Large intestine (tissue), 3 donors: ENCODE data around the gene GLT8D2. TPM values are rescaled to one million over a fixed set of nuclear protein-coding genes. Genes with fewer than 3 reads are reported as not detected.

Experiments used
- DNase-seq, 2 donors: peaks; one replicate each; pipeline versions ENCODE4 v3.0.0 to v3.0.0-alpha.2; 2013
- H3K27ac ChIP-seq: one replicate; pipeline ENCODE4 v1.5.1; 2013; ENCODE audit warnings: low read length
- H3K27me3 ChIP-seq: 2 replicates; pipeline ENCODE4 v1.6.1; 2013; ENCODE audit warnings: low read length; ENCODE audit not compliant: control insufficient read depth, insufficient read depth
- H3K36me3 ChIP-seq: 2 replicates; pipeline ENCODE4 v1.6.1; 2013; ENCODE audit warnings: low read length; ENCODE audit not compliant: control insufficient read depth, insufficient read depth
- H3K4me1 ChIP-seq: one replicate; pipeline ENCODE4 v1.6.1; 2013; ENCODE audit warnings: low read length; ENCODE audit not compliant: control insufficient read depth, insufficient read depth
- H3K4me3 ChIP-seq: one replicate; pipeline ENCODE4 v1.5.1; 2013; ENCODE audit warnings: low read length
- H3K9me3 ChIP-seq: one replicate; pipeline ENCODE4 v1.6.1; 2013; ENCODE audit warnings: mild to moderate bottlenecking, low read depth, low read length, moderate library complexity; ENCODE audit not compliant: control insufficient read depth
- WGBS: methylation state at CpG from one replicate; pipeline ENCODE4 v1.1.5; 2013; ENCODE audit warnings: low lambda C conversion rate; ENCODE audit not compliant: insufficient coverage; 5-methylcytosine and 5-hydroxymethylcytosine counted together
- polyA plus RNA-seq: library from polyadenylated mRNA; unstranded; fragments of 120-200 nt; gene quantifications from one replicate; pipeline ENCODE4 v1.2.1, GENCODE V29; 2013

GLT8D2 gene
- polyA plus RNA-seq, 1 donor = 15.2 TPM

GRCh38 chr12:103978384-103978982 lies 71.5 kb downstream of the GLT8D2 start:
- Histone ChIP-seq H3K4me3 (no peak overlapping the region), H3K9me3 (no peaks in the 10 kb centered on the region), H3K4me1 (no peaks in the 10 kb centered on the region), H3K27me3 (no peaks in the 10 kb centered on the region), H3K36me3 (peaks cover 45% of the 10 kb centered on the region), H3K27ac (no peak overlapping the region)
- 100% methylated on average over 1 of the region's 4 CpGs for WGBS
- no peak for DNase-seq

GRCh38 chr12:103975368-103975767 lies 74.6 kb downstream of the GLT8D2 start:
- Histone ChIP-seq H3K4me1 (no peaks in the 10 kb centered on the region), H3K27me3 (no peaks in the 10 kb centered on the region), H3K36me3 (peaks cover 35% of the 10 kb centered on the region), H3K4me3 (no peak overlapping the region), H3K9me3 (no peaks in the 10 kb centered on the region), H3K27ac (no peak overlapping the region)
- WGBS = 71% methylated on average over 1 of the region's 2 CpGs
- DNase-seq = no peak

GRCh38 chr12:103973909-103974308 lies 76.1 kb downstream of the GLT8D2 start:
- Histone ChIP-seq H3K27me3 (no peaks in the 10 kb centered on the region), H3K27ac (no peak overlapping the region), H3K9me3 (no peaks in the 10 kb centered on the region), H3K4me3 (no peak overlapping the region), H3K36me3 (peaks cover 28% of the 10 kb centered on the region), H3K4me1 (no peaks in the 10 kb centered on the region)
- no CpG with 5 or more reads among the region's 2 CpGs for WGBS
- no peak for DNase-seq

- Histone ChIP-seq H3K4me1 (no peaks in the 10 kb centered on the region), H3K4me3 (no peak overlapping the region), H3K9me3 (no peaks in the 10 kb centered on the region), H3K36me3 (peaks cover 9% of the 10 kb centered on the region), H3K27me3 (no peaks in the 10 kb centered on the region), H3K27ac (no peak overlapping the region)
- no CpG with 5 or more reads among the region's 2 CpGs for WGBS
- DNase-seq = no peak
These were observed 80.6 kb downstream of the GLT8D2 start for GRCh38 chr12:103969391-103969790.

- Histone ChIP-seq H3K27me3 (no peaks in the 10 kb centered on the region), H3K4me1 (no peaks in the 10 kb centered on the region), H3K36me3 (peaks cover 4% of the 10 kb centered on the region), H3K9me3 (no peaks in the 10 kb centered on the region), H3K4me3 (peak overlapping the region; percentile 87), H3K27ac (peak overlapping the region; percentile 91)
- DNase-seq = no peak
- WGBS = no CpG with 5 or more reads among the region's 1 CpG
These were observed 83.3 kb downstream of the GLT8D2 start for GRCh38 chr12:103966736-103967135.

GRCh38 chr12:103965590-103966504 lies 84.1 kb downstream of the GLT8D2 start, which contains the start of gene TDG:
TDG (plus strand) TSS chr12:103965872; CDS start chr12:103966038, 166 bp downstream.
- H3K27ac ChIP-seq = peak within 1 kb of the TSS; percentile 91
- WGBS = 8% methylated on average over 2 of the region's 64 CpGs
- peak within 1 kb of the TSS; percentile 87 for H3K4me3 ChIP-seq
- no peaks in the 10 kb centered on the region for H3K9me3 ChIP-seq
- no peaks in the 10 kb centered on the region for H3K27me3 ChIP-seq
- peak; percentile 99 for DNase-seq
- H3K4me1 ChIP-seq = no peaks in the 10 kb centered on the region
- peaks cover 2% of the 10 kb centered on the region for H3K36me3 ChIP-seq

- WGBS = no CpG with 5 or more reads among the region's 11 CpGs
- H3K4me3 ChIP-seq = peak overlapping the region; percentile 87
- peak overlapping the region; percentile 91 for H3K27ac ChIP-seq
- no peaks in the 10 kb centered on the region for H3K4me1 ChIP-seq
- H3K9me3 ChIP-seq = no peaks in the 10 kb centered on the region
- DNase-seq = no peak
- H3K27me3 ChIP-seq = no peaks in the 10 kb centered on the region
- peaks cover 2% of the 10 kb centered on the region for H3K36me3 ChIP-seq
These were observed 84.8 kb downstream of the GLT8D2 start for GRCh38 chr12:103965255-103965589.

- peak; percentile 9 to 37 for DNase-seq
- Histone ChIP-seq H3K9me3 (no peaks in the 10 kb centered on the region), H3K36me3 (peaks cover 2% of the 10 kb centered on the region), H3K4me1 (no peaks in the 10 kb centered on the region), H3K4me3 (peak overlapping the region; percentile 87), H3K27ac (peak overlapping the region; percentile 91), H3K27me3 (no peaks in the 10 kb centered on the region)
- WGBS = 18% methylated on average over 2 of the region's 3 CpGs
These were observed 85.2 kb downstream of the GLT8D2 start for GRCh38 chr12:103964805-103965204.

GRCh38 chr12:103962493-103962892 lies 87.5 kb downstream of the GLT8D2 start:
- no peak overlapping the region for H3K27ac ChIP-seq
- H3K9me3 ChIP-seq = no peaks in the 10 kb centered on the region
- H3K4me1 ChIP-seq = no peaks in the 10 kb centered on the region
- no peak for DNase-seq
- WGBS = no CpG with 5 or more reads among the region's 1 CpG
- H3K36me3 ChIP-seq = no peaks in the 10 kb centered on the region
- H3K27me3 ChIP-seq = no peaks in the 10 kb centered on the region
- no peak overlapping the region for H3K4me3 ChIP-seq

- no peaks in the 10 kb centered on the region for H3K36me3 ChIP-seq
- H3K27ac ChIP-seq = no peak overlapping the region
- peaks cover 3% of the 10 kb centered on the region for H3K4me1 ChIP-seq
- WGBS = 80% methylated on average over 1 of the region's 7 CpGs
- no peaks in the 10 kb centered on the region for H3K9me3 ChIP-seq
- no peaks in the 10 kb centered on the region for H3K27me3 ChIP-seq
- H3K4me3 ChIP-seq = no peak overlapping the region
- no peak for DNase-seq
These were observed 89.3 kb downstream of the GLT8D2 start for GRCh38 chr12:103960616-103961227.
